NT2/D1 (cell line): ENCODE data around the gene KIFC1.

Experiments
- SUZ12 ChIP-seq: IDR thresholded peaks from 2 replicates; pipeline ENCODE4 v1.6.1; 2011; ENCODE audit not compliant: insufficient read length, insufficient read depth; ENCODE audit errors: extremely low read depth
- YY1 ChIP-seq: IDR thresholded peaks from 2 replicates; pipeline ENCODE4 v1.6.1; 2011; ENCODE audit not compliant: insufficient read length, insufficient read depth

- no peak for TF ChIP-seq YY1
- TF ChIP-seq SUZ12: no peak
Measured at GRCh38 chr6:33432546-33432945, 40.9 kb downstream of the KIFC1 start.
